A673 (cell line): ENCODE measurements around the gene DCAF15.

ENCODE experiments used
- CTCF ChIP-seq: fragments of 300-800, 200-600 bp; sonication (generic); conservative IDR thresholded peaks from 2 replicates; pipeline ENCODE4 v1.5.1; 2017; ENCODE audit warnings: low read depth, mild to moderate bottlenecking, antibody characterized with exemption, low read length, moderate library complexity, mixed read lengths
- EZH2 ChIP-seq: fragments of 200-600 bp; sonication (generic); IDR thresholded peaks from 2 replicates; pipeline ENCODE4 v1.6.1; 2017; ENCODE audit warnings: borderline replicate concordance, low read depth, mild to moderate bottlenecking, mixed read lengths, antibody characterized with exemption, low read length; ENCODE audit not compliant: poor library complexity, severe bottlenecking

- TF ChIP-seq CTCF (no peak), EZH2 (no peak)
Measured at GRCh38 chr19:13906521-13906904, 45.8 kb upstream of the DCAF15 start.
